ENCODE measurements around the gene CORO2A.

Gene CORO2A, protein sequence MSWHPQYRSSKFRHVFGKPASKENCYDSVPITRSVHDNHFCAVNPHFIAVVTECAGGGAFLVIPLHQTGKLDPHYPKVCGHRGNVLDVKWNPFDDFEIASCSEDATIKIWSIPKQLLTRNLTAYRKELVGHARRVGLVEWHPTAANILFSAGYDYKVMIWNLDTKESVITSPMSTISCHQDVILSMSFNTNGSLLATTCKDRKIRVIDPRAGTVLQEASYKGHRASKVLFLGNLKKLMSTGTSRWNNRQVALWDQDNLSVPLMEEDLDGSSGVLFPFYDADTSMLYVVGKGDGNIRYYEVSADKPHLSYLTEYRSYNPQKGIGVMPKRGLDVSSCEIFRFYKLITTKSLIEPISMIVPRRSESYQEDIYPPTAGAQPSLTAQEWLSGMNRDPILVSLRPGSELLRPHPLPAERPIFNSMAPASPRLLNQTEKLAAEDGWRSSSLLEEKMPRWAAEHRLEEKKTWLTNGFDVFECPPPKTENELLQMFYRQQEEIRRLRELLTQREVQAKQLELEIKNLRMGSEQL

GRCh38 chr9:98192503-98193335 is at the start of gene CORO2A:
Gene CORO2A, minus strand, starts transcription at chr9:98192637. Its CDS starts 34,977 bp downstream, at chr9:98157660.
- peak; percentile 67 to 75 for DNase-seq

- DNase-seq: no peak
Measured at GRCh38 chr9:98241357-98242300, 49.2 kb upstream of the CORO2A start.

GRCh38 chr9:98240475-98240874 is 48.0 kb upstream of the CORO2A start:
- no peak for DNase-seq

- DNase-seq: no peak
Measured at GRCh38 chr9:98236901-98237487, 44.6 kb upstream of the CORO2A start.

DNA sequence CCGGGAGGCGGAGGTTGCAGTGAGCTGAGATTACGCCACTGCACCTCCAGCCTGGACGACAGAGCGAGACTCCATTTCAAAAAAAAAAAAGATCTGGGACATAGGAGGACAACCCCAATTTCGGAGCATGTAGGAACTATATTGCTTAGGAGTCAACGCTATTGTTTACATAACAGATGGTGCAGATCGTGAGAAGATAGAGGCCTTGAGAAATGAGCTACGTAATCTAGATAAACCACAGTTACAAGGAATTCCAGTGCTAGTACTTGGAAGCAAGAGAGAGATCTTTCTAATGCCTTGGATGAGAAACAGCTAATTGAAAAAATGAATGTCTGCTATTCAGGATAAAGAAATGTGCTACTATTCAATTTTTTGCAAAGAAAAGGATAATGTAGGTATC is 42.7 kb upstream of the CORO2A start:
- no peak for DNase-seq

GRCh38 chr9:98234245-98234825 is 41.9 kb upstream of the CORO2A start:
- DNase-seq: no peak

DNA sequence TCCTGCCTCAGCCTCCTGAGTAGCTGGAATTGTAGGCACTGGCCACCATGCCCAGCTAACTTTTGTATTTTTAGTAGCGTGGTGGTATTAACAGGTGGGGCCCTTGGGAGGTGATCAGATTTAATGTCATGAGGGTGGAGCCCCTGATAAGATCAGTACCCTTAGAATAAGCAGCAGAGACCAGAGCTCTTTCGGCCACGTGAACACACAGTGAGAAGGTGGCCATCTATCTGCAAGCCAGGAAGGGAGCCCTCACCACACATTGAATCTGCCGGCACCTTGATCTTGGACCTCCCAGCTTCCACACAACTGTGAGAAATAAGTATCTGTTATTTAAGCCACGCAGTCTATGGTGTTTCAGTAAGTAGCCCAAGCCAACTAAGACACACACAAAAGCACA is 40.5 kb upstream of the CORO2A start:
- no peak for DNase-seq

DNA sequence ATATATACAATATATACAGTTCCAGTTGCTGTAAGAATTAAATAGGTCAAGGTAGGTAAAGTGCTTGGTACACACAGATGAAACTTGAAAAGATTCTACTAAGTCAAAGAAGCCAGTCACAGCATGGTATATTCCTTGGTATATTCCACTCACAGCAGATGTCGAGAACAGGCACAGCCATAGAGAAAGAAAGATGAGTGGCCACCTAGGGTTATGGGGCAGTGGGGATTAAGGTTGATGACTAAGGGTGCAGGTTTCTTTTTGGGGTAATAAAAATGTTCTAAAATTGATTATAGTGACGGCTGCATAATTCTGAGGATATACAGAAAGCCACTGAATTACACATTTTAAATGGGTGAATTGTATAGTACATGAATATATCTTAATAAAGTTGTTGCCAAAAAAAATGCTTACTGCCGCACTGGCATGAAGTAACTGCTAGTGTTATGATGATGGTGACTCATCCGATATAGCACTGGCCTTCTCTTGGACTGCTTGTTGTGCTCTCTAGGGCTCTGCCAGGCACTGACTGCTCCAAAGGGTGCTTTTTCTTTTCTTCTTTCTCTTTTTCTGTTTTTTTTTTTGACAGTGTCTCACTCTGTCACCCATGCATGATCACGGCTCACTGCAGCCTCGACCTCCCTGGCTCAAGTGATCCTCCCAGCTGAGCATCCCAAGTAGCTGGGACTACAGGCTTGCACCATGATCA is 39.5 kb upstream of the CORO2A start:
- no peak for DNase-seq

- no peak for DNase-seq
Measured at GRCh38 chr9:98230789-98231188, 38.4 kb upstream of the CORO2A start.

GRCh38 chr9:98230304-98230703 is 37.9 kb upstream of the CORO2A start:
- no peak for DNase-seq

DNA sequence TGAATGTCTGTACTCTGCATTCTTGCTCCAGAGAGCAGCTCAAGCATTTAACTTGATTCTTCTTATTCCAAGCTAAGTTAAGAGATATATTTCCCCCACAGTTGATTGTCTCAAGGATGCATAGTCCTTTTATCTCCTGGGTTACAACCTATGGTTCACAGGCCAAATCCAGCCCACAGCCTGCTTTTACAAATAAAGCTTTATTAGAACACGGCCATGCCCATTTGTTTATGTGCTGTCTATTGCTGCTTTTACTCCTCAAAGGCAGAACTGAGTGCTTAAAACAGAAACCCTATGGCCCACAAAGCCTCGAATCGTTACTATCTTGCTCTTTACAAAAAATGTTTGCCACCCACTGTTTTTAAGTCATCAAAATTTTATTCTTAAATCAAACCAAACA is 37.2 kb upstream of the CORO2A start:
- no peak for DNase-seq

- DNase-seq: no peak
Measured at GRCh38 chr9:98229090-98229395, 36.6 kb upstream of the CORO2A start.

- DNase-seq: no peak
Measured at GRCh38 chr9:98228392-98229089, 36.1 kb upstream of the CORO2A start.

DNA sequence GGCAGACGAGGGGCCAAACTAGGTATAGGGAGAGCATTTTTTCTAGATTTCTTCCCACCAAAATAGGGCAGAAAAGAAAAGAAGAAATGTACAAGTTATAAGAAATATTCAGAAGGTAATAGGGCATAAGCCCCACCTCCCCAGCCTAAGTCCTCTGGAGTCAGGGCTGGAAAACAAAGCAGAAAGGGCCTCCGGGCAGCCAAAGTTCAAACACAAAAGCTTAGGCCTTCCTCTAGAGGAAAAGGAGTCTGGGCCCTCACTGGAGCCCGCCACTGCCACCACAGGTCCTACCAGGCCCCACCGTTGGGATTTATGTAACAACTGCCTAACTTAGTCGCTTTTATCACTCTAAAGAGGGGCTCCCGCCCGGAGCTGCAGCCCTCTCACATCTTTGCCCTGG is 35.4 kb upstream of the CORO2A start:
- DNase-seq: no peak

DNA sequence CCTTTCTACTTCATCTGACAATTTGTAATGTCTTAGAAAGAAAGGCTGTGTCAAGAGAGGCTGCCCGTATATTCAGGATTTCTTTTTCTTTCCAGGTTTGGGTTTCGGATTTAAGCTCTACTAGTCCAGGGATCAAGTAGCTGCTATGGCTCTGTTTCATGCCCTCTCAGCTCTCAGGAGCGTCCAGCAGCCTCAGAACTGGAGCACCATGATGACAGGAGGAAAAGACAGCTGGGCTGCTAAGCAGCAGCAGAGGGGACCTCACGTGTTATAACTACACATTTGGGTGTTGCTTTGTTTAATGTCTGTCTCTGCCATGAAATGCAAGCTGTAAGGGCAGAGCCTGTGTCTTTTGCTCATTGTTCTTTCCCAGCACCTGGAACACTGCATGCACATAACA is 34.5 kb upstream of the CORO2A start:
- no peak for DNase-seq

GRCh38 chr9:98226516-98226915 is 34.1 kb upstream of the CORO2A start:
- no peak for DNase-seq

GRCh38 chr9:98225015-98225442 is 32.6 kb upstream of the CORO2A start:
- no peak for DNase-seq

GRCh38 chr9:98222885-98223691 is 30.7 kb upstream of the CORO2A start:
- no peak for DNase-seq

DNA sequence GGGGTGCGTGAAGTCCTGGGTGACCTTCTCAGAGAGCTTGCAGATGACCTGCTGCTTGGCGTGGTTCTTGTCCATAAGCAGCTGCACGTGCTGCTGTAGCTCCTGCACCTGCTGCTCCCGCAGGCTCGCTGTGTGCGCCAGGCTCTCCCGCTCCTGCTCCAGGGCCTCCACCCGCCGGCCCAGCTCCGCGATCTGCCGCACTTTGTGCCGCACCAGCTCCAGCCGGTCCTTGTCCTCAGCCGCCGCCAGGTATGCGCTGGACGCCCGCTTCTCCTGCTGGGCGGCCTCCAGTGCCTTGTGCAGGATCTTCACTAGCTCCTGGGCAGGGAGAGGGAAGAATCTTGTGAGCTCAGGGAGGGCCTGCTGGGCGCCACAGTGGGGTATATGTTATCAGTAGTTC is 28.5 kb upstream of the CORO2A start:
- no peak for DNase-seq

All from SHP77 (cell line).